NCI-H1417 (cell line): Measurements from ENCODE around the gene EWSR1.

Experiments used
- DNase-seq, 3 experiments: peaks; one replicate each; lab custom pipeline; 2025; lab: John Stamatoyannopoulos, UW

The EWSR1 gene

DNA sequence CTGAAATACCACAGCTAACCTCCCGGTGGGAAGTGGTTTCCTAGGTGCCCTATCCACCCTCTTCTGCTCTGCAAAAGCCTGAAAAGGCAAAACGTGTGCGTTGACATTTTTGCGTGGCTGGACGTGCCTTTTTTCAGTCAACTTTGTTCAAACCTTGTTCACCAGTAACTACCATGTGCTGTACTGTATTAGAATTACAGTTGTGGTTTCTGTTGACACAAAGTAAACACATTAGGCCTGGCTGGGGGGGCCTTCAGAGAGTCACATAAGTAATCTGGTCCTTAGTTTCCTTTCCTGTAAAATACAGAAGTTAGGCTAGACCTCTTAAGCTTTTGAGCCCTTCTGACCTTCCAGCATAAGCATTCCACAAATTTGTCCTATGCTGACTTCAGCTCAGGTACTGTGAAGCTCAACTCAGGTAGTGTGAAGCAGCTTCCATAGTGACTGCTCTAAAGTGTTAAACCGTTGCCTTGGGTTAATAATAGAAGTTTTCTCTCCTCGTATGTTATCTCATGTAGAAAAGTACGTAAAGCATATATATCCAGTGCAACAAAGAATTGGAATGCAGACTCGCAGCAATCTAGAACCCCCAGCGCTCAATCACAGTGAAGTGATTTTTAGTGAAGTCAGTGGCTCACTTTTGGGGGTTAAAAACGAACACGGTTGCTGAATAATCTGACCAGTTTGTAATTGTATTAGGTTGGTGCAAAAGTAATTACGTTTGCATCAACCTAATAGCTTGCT, 1.8 kb downstream of the EWSR1 start:
- peak in 1 of 3 experiments; percentile 8 for DNase-seq

DNA sequence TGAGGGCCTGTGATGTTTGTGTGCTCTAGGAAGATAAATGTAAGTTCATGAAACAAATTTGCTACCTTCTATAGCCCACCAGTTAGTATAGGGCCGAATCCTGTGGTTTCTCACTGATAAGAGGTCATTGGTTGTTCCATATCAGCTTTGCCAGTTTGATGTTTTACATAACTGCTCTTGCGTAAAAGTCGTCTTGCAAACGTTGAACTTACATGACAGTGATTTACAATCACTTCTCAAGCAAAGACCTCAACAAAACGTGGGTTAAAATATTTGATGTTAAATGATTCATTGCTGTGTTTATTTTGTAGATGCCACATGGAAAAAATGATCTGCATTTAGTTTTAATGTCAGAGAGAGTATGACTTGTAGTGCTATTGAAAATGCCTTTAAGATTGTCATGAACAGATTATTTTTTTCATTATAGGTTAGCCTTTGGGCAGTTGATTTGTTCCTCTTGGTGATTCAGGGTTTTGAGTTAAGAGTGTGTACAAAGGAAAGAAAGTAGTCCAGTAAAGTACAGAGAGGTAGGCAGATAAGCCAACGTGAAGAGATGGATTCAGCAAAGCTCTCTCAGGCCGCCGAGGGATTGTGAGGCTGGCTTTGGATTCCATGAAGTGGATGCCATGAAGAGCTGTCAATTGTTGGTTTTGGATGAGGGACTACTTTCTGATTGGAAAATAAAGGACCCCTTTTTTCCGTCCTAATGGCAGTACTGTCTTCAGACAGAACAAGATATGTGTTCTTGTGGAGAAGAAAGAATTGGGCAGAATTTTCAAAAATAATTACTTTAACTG, 2.6 kb downstream of the EWSR1 start:
- DNase-seq: no peak

GRCh38 chr22:29272624-29273023, 4.6 kb downstream of the EWSR1 start:
- DNase-seq: no peak

DNA sequence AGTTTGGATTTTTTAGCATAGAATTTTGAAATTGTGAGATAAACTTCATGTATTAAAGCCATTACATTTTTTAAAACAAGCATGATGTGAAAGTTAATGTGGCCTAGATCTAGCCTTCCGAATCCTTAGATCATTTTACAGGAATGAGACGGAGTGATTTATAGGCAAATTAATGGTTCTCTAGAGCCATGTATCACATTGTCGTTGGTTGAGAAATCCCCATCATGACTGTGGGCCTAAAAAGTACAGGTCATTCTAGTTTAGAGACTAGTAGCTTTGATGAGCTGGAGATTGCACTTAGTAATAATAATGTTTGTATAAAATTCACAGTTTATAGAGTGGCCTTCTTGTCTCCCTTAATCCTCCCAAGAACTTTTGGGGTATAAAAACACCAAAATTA, 7.1 kb downstream of the EWSR1 start:
- DNase-seq: no peak

DNA sequence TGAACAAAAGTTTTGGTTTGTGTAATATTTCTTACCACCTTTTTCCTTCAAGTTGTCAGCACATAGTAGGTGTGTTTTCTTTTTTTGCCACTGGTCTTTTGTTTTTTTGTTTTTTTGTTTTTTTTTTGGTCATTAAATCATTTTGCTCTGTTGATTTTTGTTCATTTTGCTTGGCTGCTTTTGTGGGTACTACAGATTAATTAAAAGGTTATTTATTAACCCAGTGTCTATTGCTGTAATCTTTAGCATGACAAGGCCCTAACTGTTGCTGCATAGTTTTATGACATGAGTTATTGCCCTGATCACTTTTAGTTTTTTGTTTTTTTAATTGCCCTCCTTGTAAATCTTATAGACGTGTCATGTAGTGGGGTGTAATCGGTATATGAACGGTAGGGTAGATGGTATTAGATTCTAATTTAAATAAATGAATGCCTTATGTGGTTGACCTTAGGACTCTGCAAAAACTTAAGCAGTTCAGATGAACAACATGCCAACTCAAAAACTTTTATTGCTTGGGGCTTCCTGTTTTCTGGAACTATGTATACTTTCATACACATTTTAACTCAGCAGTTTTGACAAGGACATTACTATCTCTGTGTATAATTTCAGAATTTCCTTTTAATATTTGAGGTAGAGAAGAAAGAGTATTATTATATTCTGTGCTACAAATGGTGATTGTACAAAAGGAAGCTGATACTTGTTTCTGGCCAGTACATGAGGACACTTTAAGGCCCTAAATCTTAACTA, 7.9 kb downstream of the EWSR1 start:
- DNase-seq: no peak

GRCh38 chr22:29277927-29278326, 9.9 kb downstream of the EWSR1 start:
- no peak for DNase-seq

DNA sequence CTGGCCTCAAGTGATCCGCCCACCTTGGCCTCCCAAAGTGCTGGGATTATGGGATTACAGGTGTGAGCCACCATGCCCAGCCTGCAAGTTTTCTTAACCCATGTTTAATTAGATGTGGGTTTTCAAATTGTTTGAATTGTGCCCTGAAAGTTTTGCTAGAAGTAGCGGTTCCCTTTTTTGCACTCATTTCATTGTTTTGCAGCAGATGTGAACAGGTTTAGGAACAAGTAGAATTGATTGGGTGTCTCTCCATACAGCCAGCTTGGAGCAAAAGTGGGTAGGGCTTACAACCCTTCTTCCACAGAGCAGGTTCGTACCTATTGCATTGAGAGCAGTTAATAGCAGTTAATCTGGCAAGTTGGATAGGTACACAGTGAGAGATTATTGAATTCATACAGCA, 16.1 kb downstream of the EWSR1 start:
- no peak for DNase-seq

- DNase-seq: no peak
These were observed 20.8 kb downstream of the EWSR1 start for GRCh38 chr22:29288837-29289236.

- no peak for DNase-seq
These were observed 22.0 kb downstream of the EWSR1 start for GRCh38 chr22:29290061-29290460.

GRCh38 chr22:29291215-29291614, 23.1 kb downstream of the EWSR1 start:
- no peak for DNase-seq

GRCh38 chr22:29292379-29292778, 24.3 kb downstream of the EWSR1 start:
- DNase-seq: no peak

GRCh38 chr22:29298641-29299040, 30.6 kb downstream of the EWSR1 start:
- DNase-seq: no peak

GRCh38 chr22:29299136-29299900, 31.2 kb downstream of the EWSR1 start:
- no peak for DNase-seq

GRCh38 chr22:29300467-29300806, 32.4 kb downstream of the EWSR1 start:
- no peak for DNase-seq

- no peak for DNase-seq
These were observed 32.9 kb downstream of the EWSR1 start for GRCh38 chr22:29300807-29301601.

- peak in 1 of 3 experiments; percentile 27 for DNase-seq
These were observed 33.8 kb downstream of the EWSR1 start for GRCh38 chr22:29301716-29302401.

DNA sequence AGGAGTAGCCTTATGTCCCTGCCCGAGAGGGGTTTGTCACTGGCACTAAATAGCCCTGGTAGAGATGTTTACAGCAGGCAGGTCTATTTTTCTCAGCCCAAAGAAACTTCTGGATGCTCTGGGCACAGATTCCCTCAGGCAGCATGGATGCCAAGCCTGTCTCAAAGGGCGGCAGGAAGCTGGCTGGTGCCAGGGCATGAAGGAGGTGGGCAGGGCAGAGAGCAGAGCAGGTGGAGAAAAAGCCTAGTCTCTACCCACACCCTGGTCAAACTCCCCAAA, 34.3 kb downstream of the EWSR1 start:
- DNase-seq: no peak

DNA sequence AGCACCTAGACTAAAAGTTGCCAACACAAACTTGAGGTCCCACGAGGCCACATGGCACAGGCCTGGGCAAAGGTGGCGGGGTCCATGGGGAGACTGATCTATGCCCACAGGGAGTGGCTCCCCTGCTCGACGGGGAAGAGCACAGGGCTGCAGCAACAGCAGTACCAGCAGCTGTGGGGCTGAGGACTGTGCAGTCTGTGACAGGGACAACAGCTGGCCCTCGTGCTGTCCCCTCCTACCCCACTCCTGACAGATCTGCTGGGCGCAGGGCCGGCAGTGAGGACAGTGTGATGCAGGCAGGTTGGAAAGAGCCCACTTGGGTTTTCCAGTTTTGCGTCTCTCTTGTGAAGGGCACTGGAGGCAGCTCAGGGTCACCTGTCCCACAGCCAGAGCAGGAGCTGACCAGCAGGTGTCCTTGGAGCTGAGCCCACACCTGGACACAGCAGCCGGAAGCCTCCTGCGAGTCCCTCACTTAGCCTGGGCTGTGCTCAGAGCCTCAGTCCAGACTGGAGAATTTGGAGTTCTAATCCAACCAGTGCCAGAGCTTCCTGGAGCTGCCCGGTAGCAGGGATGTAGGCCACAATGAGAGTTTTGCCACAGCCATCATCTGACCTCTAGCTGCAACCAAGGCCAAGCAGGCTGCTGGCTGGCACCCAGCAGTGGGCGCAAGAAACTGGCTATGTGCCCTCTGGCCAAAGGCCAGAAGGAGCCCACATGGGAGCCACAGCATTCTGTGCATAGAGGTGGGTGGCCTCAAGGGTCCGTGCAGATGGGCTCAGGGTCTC, 34.8 kb downstream of the EWSR1 start:
- no peak for DNase-seq

DNA sequence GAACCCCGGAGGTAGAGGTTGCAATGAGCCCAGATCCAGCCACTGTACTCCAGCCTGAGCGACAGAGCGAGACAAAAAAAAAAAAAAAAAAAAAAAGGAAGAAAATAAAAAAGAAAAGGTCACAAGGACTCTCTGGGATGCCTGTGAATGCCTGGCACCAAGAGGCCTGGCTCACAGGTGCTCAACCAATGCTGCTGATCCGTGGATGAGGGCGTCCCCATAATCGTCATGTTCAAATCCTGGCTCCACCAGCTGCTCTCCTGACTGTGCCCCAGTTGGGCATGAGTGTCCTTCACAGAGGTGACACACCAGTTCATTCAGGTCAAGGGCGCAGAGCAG, 37.7 kb downstream of the EWSR1 start:
- DNase-seq: no peak

DNA sequence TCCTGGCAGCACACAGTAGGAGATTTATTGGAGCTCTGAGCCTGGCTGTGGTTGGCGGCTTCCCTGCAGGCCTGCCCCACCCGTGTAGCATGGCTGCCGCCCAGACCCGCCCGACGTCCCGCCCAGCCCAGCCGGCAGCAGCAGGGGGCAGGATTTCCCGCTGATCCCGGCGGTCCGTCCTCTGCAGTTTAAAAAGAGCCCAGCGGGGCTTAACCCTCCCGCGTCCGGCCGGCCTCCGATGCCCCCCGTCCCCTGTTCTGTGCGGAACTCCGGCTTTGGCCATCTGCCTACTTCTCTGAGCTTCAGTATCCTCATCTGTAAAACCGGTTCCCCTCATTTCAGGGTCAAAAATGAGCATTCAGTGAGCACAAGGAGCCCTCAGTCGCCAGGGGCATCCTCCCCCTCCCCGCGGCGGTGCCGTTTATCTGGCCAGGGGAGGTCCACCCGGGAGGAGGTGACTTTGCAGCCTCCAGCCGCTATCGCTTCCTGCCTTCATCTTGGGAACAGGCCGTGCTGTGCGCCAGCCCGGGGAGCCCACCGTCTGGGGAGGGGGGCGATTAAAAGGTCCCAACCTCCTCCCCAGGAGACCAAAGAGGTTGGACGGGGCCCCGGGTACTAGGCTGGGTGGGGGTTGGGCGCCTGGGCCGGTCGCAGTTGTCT, 38.2 kb downstream of the EWSR1 start, which contains the start of gene GAS2L1:
Gene GAS2L1 (plus strand): TSS at position 476 of the 660 bp plus-strand sequence. CDS start 1,456 bp downstream, outside the sequence.
- DNase-seq: peak; percentile 48 to 74 (median 72)
